Neural cell (in vitro differentiated cells): Measurements from ENCODE around the gene TNFRSF14. TPM values are rescaled to one million over a fixed set of nuclear protein-coding genes. Genes with fewer than 3 reads are reported as not detected.
"Not testable (repeated sequence)": the region's sequence is repeated elsewhere in the genome, so short reads cannot be mapped to it uniquely, and the experiment has no call there.

ENCODE experiments used
- H2AFZ ChIP-seq: fragments of 200-600, 300-800 bp; sonication (generic), shearing (Covaris generic); 2 replicates; pipeline ENCODE4 v1.6.0; 2014; ENCODE audit warnings: low read depth, mild to moderate bottlenecking, antibody characterized with exemption, low read length, moderate library complexity
- H3F3A ChIP-seq: fragments of 200-600 bp; shearing (Covaris generic); 2 replicates; pipeline ENCODE4 v1.6.1; 2016; ENCODE audit warnings: mild to moderate bottlenecking, moderate library complexity, mixed read lengths, antibody characterized with exemption, low read length; ENCODE audit not compliant: insufficient read depth, poor library complexity, severe bottlenecking
- H3K27ac ChIP-seq: fragments of 200-600, 300-800 bp; sonication (generic), shearing (Covaris generic); 2 replicates; pipeline ENCODE4 v1.5.1; 2014; ENCODE audit warnings: mild to moderate bottlenecking, low read length, moderate library complexity
- H3K27me3 ChIP-seq: fragments of 300-800, 200-600 bp; sonication (generic), shearing (Covaris generic); 2 replicates; pipeline ENCODE4 v1.6.0; 2014; ENCODE audit warnings: mild to moderate bottlenecking, low read depth, low read length, moderate library complexity; ENCODE audit not compliant: insufficient read depth
- H3K36me3 ChIP-seq: fragments of 300-800, 200-600 bp; sonication (generic), shearing (Covaris generic); 2 replicates; pipeline ENCODE4 v1.5.1; 2014; ENCODE audit warnings: mild to moderate bottlenecking, antibody characterized with exemption, low read length, moderate library complexity; ENCODE audit not compliant: insufficient read depth
- H3K4me2 ChIP-seq: fragments of 300-800, 200-600 bp; sonication (generic), shearing (Covaris generic); 2 replicates; pipeline ENCODE4 v1.6.0; 2014; ENCODE audit warnings: mild to moderate bottlenecking, low read length
- H3K4me3 ChIP-seq: fragments of 300-800, 200-600 bp; sonication (generic), shearing (Covaris generic); 2 replicates; pipeline ENCODE4 v1.5.1; 2014; ENCODE audit warnings: mild to moderate bottlenecking, low read length, moderate library complexity
- H3K79me2 ChIP-seq: fragments of 200-600 bp; shearing (Covaris generic); replicated peaks from 2 replicates; pipeline ENCODE4 v1.6.0; 2014; ENCODE audit warnings: mild to moderate bottlenecking, low read length, moderate library complexity; ENCODE audit not compliant: insufficient read depth
- H3K9ac ChIP-seq: fragments of 300-800, 200-600 bp; sonication (generic), shearing (Covaris generic); 2 replicates; pipeline ENCODE4 v1.6.1; 2016; ENCODE audit warnings: mild to moderate bottlenecking, low read length, mixed read lengths
- H3K9me2 ChIP-seq: fragments of 200-600 bp; shearing (Covaris generic); 2 replicates; pipeline ENCODE4 v1.6.1; 2016; ENCODE audit warnings: mild to moderate bottlenecking, low read length, mixed read lengths; ENCODE audit not compliant: insufficient read depth
- H3K9me3 ChIP-seq: fragments of 200-600, 300-800 bp; sonication (generic), shearing (Covaris generic); 2 replicates; pipeline ENCODE4 v1.6.1; 2016; ENCODE audit warnings: mild to moderate bottlenecking, mixed run types, low read length, moderate library complexity, mixed read lengths
- H4K20me1 ChIP-seq: fragments of 200-600 bp; shearing (Covaris generic); 2 replicates; pipeline ENCODE4 v1.6.1; 2016; ENCODE audit warnings: mild to moderate bottlenecking, mixed run types; ENCODE audit not compliant: insufficient read depth
- EP300 ChIP-seq: fragments of 450-650 bp; conservative IDR thresholded peaks from 2 replicates; pipeline ENCODE4 v1.6.1; 2014; ENCODE audit warnings: antibody characterized with exemption, mild to moderate bottlenecking, moderate library complexity; ENCODE audit not compliant: poor library complexity, severe bottlenecking
- EZH2 ChIP-seq: fragments of 200-600, 300-800 bp; shearing (Covaris generic), sonication (generic); IDR thresholded peaks from 2 replicates; pipeline ENCODE4 v1.6.1; 2014; ENCODE audit warnings: antibody characterized with exemption, low read length, borderline replicate concordance, mild to moderate bottlenecking; ENCODE audit not compliant: insufficient read depth, poor library complexity, severe bottlenecking
- MXI1 ChIP-seq: fragments of 450-650 bp; conservative IDR thresholded peaks from 2 replicates; pipeline ENCODE4 v1.6.1; 2014; ENCODE audit warnings: antibody characterized with exemption, mild to moderate bottlenecking; ENCODE audit not compliant: poor library complexity, severe bottlenecking
- POLR2AphosphoS5 ChIP-seq: IDR thresholded peaks from 2 replicates; pipeline ENCODE4 v1.6.1; 2012
- RAD21 ChIP-seq: fragments of 450-650 bp; conservative IDR thresholded peaks from 2 replicates; pipeline ENCODE4 v1.6.1; 2014; ENCODE audit warnings: antibody characterized with exemption, mild to moderate bottlenecking, moderate library complexity
- SMC3 ChIP-seq: fragments of 450-650 bp; conservative IDR thresholded peaks from 2 replicates; pipeline ENCODE4 v1.6.1; 2014; ENCODE audit warnings: antibody characterized with exemption, mild to moderate bottlenecking, moderate library complexity; ENCODE audit not compliant: poor library complexity
- TAF1 ChIP-seq: IDR thresholded peaks from 2 replicates; pipeline ENCODE4 v1.6.1; 2012; ENCODE audit warnings: low read depth
- polyA plus RNA-seq: library from polyadenylated mRNA; depleted of rRNA; stranded (reverse); fragments of >200 nt; gene quantifications from 2 replicates; pipeline ENCODE4 v1.2.3, GENCODE V29; 2014
- TF ChIP-seq, protein P1 (sequence below): IDR thresholded peaks from 2 replicates; pipeline ENCODE4 v1.6.1; 2012; ENCODE audit warnings: borderline replicate concordance
- TF ChIP-seq, protein P2 (sequence below): fragments of 450-650 bp; IDR thresholded peaks from 2 replicates; pipeline ENCODE4 v1.5.1; 2014; ENCODE audit warnings: antibody characterized with exemption, mild to moderate bottlenecking, moderate library complexity; ENCODE audit not compliant: poor library complexity, severe bottlenecking

The TNFRSF14 gene
- polyA plus RNA-seq, 1 donor from 2014 or later: 1.1 TPM

DNA sequence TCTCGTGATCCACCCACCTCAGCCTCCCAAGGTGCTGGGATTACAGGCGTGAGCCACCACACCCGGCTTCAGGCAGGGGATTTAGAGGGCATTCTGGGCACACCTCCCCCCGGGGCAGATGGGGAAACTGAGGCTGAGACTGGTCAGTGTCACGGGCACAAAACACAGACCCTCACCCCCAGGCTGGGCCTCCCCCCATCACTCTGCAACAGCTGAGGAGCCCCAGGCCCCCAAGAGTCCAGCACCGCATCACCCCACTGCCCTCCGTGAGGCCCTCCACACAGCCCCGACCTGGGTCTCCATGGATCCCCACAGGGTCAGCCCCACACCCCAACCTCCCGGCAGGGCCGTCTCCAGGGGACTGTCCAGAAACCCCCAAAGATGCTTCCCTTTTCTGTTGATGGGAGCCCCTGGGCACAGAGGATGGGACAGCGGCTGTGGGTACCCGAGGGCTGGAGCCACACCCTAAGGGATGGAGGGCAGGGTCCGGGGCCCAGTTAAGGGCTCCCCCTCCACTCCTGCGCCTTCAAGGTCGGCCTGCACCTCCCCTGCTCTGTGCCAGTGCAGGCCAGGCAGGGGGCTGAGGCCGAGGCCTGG is 11.0 kb downstream of the TNFRSF14 start:
- Histone ChIP-seq H3K4me3 (no peak overlapping the region), H3K79me2 (no peaks in the 10 kb centered on the region), H3K27ac (no peak overlapping the region), H2AFZ (no peak overlapping the region), H3K9me3 (no peaks in the 10 kb centered on the region), H3K4me2 (no peak overlapping the region), H3K36me3 (no peaks in the 10 kb centered on the region), H3K9ac (no peak overlapping the region), H3K27me3 (no peaks in the 10 kb centered on the region), H3F3A (no peaks in the 10 kb centered on the region), H3K9me2 (no peaks in the 10 kb centered on the region), H4K20me1 (no peaks in the 10 kb centered on the region)
- TF ChIP-seq, protein P1, sequence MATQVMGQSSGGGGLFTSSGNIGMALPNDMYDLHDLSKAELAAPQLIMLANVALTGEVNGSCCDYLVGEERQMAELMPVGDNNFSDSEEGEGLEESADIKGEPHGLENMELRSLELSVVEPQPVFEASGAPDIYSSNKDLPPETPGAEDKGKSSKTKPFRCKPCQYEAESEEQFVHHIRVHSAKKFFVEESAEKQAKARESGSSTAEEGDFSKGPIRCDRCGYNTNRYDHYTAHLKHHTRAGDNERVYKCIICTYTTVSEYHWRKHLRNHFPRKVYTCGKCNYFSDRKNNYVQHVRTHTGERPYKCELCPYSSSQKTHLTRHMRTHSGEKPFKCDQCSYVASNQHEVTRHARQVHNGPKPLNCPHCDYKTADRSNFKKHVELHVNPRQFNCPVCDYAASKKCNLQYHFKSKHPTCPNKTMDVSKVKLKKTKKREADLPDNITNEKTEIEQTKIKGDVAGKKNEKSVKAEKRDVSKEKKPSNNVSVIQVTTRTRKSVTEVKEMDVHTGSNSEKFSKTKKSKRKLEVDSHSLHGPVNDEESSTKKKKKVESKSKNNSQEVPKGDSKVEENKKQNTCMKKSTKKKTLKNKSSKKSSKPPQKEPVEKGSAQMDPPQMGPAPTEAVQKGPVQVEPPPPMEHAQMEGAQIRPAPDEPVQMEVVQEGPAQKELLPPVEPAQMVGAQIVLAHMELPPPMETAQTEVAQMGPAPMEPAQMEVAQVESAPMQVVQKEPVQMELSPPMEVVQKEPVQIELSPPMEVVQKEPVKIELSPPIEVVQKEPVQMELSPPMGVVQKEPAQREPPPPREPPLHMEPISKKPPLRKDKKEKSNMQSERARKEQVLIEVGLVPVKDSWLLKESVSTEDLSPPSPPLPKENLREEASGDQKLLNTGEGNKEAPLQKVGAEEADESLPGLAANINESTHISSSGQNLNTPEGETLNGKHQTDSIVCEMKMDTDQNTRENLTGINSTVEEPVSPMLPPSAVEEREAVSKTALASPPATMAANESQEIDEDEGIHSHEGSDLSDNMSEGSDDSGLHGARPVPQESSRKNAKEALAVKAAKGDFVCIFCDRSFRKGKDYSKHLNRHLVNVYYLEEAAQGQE: no peak
- TF ChIP-seq RAD21: no peak

- H3K4me3 ChIP-seq, H3K79me2 ChIP-seq, H3F3A ChIP-seq, H3K36me3 ChIP-seq, H2AFZ ChIP-seq, H3K9me2 ChIP-seq, H3K9me3 ChIP-seq, H4K20me1 ChIP-seq, H3K27ac ChIP-seq, H3K27me3 ChIP-seq, H3K9ac ChIP-seq, H3K4me2 ChIP-seq: not testable (repeated sequence)
Observed at GRCh38 chr1:2568187-2568816, 12.1 kb downstream of the TNFRSF14 start.

DNA sequence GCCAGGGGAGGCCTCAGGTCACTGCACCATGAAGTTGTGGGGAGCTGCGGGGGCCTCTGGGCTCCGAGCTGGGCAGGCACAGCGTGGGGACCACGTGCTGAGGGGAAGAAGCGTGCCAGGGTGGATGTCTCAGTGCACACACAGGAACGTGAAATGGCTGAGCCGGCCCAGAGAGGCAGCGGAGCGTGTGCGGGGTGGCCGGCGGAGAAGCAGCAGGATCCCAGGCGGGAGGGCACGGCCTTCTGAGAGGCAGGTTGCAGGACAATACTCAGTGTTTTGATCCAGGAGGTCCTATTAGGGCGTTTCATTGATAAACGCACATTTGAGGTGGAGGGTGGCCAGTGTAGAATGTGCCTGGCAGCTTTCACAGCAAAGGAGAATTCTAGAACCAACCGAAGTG is 12.9 kb downstream of the TNFRSF14 start:
- Histone ChIP-seq H2AFZ (no peak overlapping the region), H3K4me3 (no peak overlapping the region), H3K27me3 (no peaks in the 10 kb centered on the region), H3K9me3 (peaks cover 3% of the 10 kb centered on the region), H3K36me3 (no peaks in the 10 kb centered on the region), H3K9me2 (no peaks in the 10 kb centered on the region), H3K27ac (no peak overlapping the region), H3F3A (no peaks in the 10 kb centered on the region), H3K79me2 (no peaks in the 10 kb centered on the region), H3K4me2 (no peak overlapping the region), H3K9ac (no peak overlapping the region), H4K20me1 (no peaks in the 10 kb centered on the region)
- TF ChIP-seq MXI1 (no peak), RAD21 (no peak), TAF1 (no peak), EZH2 (no peak), SMC3 (no peak), POLR2AphosphoS5 (no peak), EP300 (no peak)
- TF ChIP-seq, protein P2, sequence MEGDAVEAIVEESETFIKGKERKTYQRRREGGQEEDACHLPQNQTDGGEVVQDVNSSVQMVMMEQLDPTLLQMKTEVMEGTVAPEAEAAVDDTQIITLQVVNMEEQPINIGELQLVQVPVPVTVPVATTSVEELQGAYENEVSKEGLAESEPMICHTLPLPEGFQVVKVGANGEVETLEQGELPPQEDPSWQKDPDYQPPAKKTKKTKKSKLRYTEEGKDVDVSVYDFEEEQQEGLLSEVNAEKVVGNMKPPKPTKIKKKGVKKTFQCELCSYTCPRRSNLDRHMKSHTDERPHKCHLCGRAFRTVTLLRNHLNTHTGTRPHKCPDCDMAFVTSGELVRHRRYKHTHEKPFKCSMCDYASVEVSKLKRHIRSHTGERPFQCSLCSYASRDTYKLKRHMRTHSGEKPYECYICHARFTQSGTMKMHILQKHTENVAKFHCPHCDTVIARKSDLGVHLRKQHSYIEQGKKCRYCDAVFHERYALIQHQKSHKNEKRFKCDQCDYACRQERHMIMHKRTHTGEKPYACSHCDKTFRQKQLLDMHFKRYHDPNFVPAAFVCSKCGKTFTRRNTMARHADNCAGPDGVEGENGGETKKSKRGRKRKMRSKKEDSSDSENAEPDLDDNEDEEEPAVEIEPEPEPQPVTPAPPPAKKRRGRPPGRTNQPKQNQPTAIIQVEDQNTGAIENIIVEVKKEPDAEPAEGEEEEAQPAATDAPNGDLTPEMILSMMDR: no peak

DNA sequence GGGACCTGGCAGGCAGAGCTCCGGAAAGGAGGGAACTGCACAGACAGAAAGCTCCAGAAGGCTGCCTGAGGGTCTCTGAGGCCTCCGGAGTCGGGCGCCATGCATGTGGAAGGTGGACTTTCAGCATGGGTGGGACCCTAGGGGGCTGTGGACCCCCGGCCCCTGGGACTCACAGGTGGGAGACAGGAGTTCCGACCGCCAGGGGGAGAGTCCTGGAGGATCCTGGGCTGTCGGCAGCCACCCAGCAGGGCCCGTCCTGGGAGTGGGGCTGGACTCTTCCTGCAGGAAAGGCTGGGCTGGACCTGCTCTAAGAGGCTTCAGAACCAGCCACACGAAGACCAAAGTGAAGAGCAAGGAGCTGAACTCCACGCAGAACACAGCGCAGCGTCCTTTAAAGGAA is 13.5 kb downstream of the TNFRSF14 start:
- not testable (repeated sequence) for H3K4me2 ChIP-seq, H3K9me2 ChIP-seq, H3F3A ChIP-seq, H3K9ac ChIP-seq, H2AFZ ChIP-seq, H3K9me3 ChIP-seq, H3K27ac ChIP-seq, H3K27me3 ChIP-seq, H3K79me2 ChIP-seq, H3K36me3 ChIP-seq, H3K4me3 ChIP-seq, H4K20me1 ChIP-seq
